SU-DHL-6 (cell line): ENCODE results near the gene CCNC.

Experiments used
- H2AFZ ChIP-seq: fragments of 200-600 bp; sonication (generic); 2 replicates; pipeline ENCODE4 v1.6.1; 2014; ENCODE audit warnings: low read depth, mild to moderate bottlenecking, moderate library complexity, mixed read lengths, antibody characterized with exemption, low read length; ENCODE audit not compliant: severe bottlenecking
- H3F3A ChIP-seq: fragments of 200-600 bp; shearing (Covaris generic); 2 replicates; pipeline ENCODE4 v1.6.0; 2016; ENCODE audit warnings: antibody characterized with exemption, mild to moderate bottlenecking; ENCODE audit not compliant: insufficient read depth
- H3K27ac ChIP-seq: fragments of 200-600 bp; sonication (generic); 2 replicates; pipeline ENCODE4 v1.5.1; 2016; ENCODE audit warnings: low read depth, mild to moderate bottlenecking, low read length, moderate library complexity, mixed read lengths
- H3K27me3 ChIP-seq: fragments of 200-600 bp; sonication (generic), shearing (Covaris generic); 2 replicates; pipeline ENCODE4 v1.6.0; 2014; ENCODE audit warnings: mild to moderate bottlenecking, low read length
- H3K36me3 ChIP-seq: fragments of 200-600 bp; sonication (generic); 2 replicates; pipeline ENCODE4 v1.6.1; 2014; ENCODE audit warnings: mild to moderate bottlenecking, low read length, mixed read lengths
- H3K4me2 ChIP-seq: fragments of 300-600, 200-600 bp; shearing (Covaris generic), sonication (generic); 2 replicates; pipeline ENCODE4 v1.6.0; 2014; ENCODE audit warnings: low read length, low read depth, mild to moderate bottlenecking; ENCODE audit not compliant: poor library complexity, severe bottlenecking
- H3K4me3 ChIP-seq: fragments of 200-600 bp; sonication (generic); 2 replicates; pipeline ENCODE4 v1.5.1; 2014; ENCODE audit warnings: antibody characterized with exemption, low read length, mild to moderate bottlenecking, mixed read lengths; ENCODE audit not compliant: insufficient read depth, poor library complexity, severe bottlenecking
- H3K79me2 ChIP-seq: fragments of 200-600 bp; sonication (generic); 2 replicates; pipeline ENCODE4 v1.6.1; 2014; ENCODE audit warnings: mild to moderate bottlenecking, low read length, moderate library complexity; ENCODE audit not compliant: insufficient read depth
- H3K9ac ChIP-seq: fragments of 200-600 bp; sonication (generic); 2 replicates; pipeline ENCODE4 v1.7.0; 2014; ENCODE audit warnings: mild to moderate bottlenecking, low read length
- H3K9me2 ChIP-seq: fragments of 200-600 bp; sonication (generic); replicated peaks from 2 replicates; pipeline ENCODE4 v1.6.1; 2014; ENCODE audit warnings: low read length; ENCODE audit not compliant: insufficient read depth
- H3K9me3 ChIP-seq: fragments of 200-600 bp; sonication (generic); 2 replicates; pipeline ENCODE4 v1.6.1; 2014; ENCODE audit warnings: low read length, mixed read lengths; ENCODE audit not compliant: insufficient read depth
- H4K20me1 ChIP-seq: fragments of 200-600 bp; sonication (generic); 2 replicates; pipeline ENCODE4 v1.6.1; 2014; ENCODE audit warnings: low read depth, mild to moderate bottlenecking, antibody characterized with exemption, low read length, moderate library complexity, mixed read lengths
- EZH2phosphoT487 ChIP-seq: fragments of 200-600 bp; sonication (generic), shearing (Covaris generic); conservative IDR thresholded peaks from 2 replicates; pipeline ENCODE4 v1.6.1; 2018; ENCODE audit warnings: mild to moderate bottlenecking, antibody characterized with exemption, low read length, moderate library complexity, mixed read lengths
- TF ChIP-seq, protein P1 (sequence below): fragments of 200-600 bp; sonication (generic); IDR thresholded peaks from one replicate; pipeline ENCODE4 v1.5.1; 2017; ENCODE audit warnings: antibody characterized with exemption, mild to moderate bottlenecking, low read length, moderate library complexity; ENCODE audit not compliant: insufficient read depth, poor library complexity, severe bottlenecking

The CCNC gene

GRCh38 chr6:99547526-99547925, 20.9 kb downstream of the CCNC start:
- Histone ChIP-seq H2AFZ (no peak overlapping the region), H3K9me3 (no peaks in the 10 kb centered on the region), H3K36me3 (peaks cover 52% of the 10 kb centered on the region), H3F3A (peaks cover 21% of the 10 kb centered on the region; the same call in 1 of the 2 replicates), H3K79me2 (no peaks in the 10 kb centered on the region), H3K27me3 (no peaks in the 10 kb centered on the region), H3K4me3 (no peak overlapping the region), H4K20me1 (no peaks in the 10 kb centered on the region), H3K9me2 (no peaks in the 10 kb centered on the region), H3K4me2 (no peak overlapping the region), H3K9ac (no peak overlapping the region), H3K27ac (no peak overlapping the region)
- TF ChIP-seq, protein P1, sequence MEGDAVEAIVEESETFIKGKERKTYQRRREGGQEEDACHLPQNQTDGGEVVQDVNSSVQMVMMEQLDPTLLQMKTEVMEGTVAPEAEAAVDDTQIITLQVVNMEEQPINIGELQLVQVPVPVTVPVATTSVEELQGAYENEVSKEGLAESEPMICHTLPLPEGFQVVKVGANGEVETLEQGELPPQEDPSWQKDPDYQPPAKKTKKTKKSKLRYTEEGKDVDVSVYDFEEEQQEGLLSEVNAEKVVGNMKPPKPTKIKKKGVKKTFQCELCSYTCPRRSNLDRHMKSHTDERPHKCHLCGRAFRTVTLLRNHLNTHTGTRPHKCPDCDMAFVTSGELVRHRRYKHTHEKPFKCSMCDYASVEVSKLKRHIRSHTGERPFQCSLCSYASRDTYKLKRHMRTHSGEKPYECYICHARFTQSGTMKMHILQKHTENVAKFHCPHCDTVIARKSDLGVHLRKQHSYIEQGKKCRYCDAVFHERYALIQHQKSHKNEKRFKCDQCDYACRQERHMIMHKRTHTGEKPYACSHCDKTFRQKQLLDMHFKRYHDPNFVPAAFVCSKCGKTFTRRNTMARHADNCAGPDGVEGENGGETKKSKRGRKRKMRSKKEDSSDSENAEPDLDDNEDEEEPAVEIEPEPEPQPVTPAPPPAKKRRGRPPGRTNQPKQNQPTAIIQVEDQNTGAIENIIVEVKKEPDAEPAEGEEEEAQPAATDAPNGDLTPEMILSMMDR: no peak

DNA sequence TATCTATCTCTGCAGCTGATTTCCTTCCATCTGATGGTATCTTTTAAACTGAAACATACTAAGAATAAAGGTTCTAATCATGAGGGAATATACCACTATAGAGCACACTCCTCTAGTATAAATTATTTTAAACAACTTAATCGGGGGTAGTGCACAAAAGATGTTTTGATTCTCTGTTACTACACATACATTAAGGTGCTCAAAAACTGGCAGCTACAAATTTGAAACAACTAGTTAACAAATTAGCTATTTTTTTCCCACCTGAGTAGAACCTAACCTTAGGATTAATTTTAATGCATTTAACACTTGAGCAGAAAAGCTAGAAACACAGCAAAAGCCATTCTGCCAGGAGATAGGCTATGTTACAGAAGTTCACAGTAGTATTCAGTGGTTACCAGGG, 23.0 kb downstream of the CCNC start:
- H3K36me3 ChIP-seq: peaks cover 49% of the 10 kb centered on the region
- H2AFZ ChIP-seq: no peak overlapping the region
- no peak overlapping the region for H3K9ac ChIP-seq
- no peak overlapping the region for H3K4me3 ChIP-seq
- no peaks in the 10 kb centered on the region for H3K27me3 ChIP-seq
- H3F3A ChIP-seq: peaks cover 12% of the 10 kb centered on the region; the same call in 1 of the 2 replicates
- H3K9me2 ChIP-seq: no peaks in the 10 kb centered on the region
- no peaks in the 10 kb centered on the region for H3K79me2 ChIP-seq
- no peak overlapping the region for H3K27ac ChIP-seq
- TF ChIP-seq EZH2phosphoT487: no peak
- TF ChIP-seq, protein P1: no peak
- no peak overlapping the region for H3K4me2 ChIP-seq
- H3K9me3 ChIP-seq: no peaks in the 10 kb centered on the region
- H4K20me1 ChIP-seq: no peaks in the 10 kb centered on the region

GRCh38 chr6:99543968-99544367, 24.5 kb downstream of the CCNC start:
- peaks cover 12% of the 10 kb centered on the region; the same call in 1 of the 2 replicates for H3F3A ChIP-seq
- H3K4me3 ChIP-seq: no peak overlapping the region
- H3K27ac ChIP-seq: no peak overlapping the region
- no peak for TF ChIP-seq EZH2phosphoT487
- TF ChIP-seq, protein P1: no peak
- no peaks in the 10 kb centered on the region for H3K9me2 ChIP-seq
- H2AFZ ChIP-seq: no peak overlapping the region
- no peaks in the 10 kb centered on the region for H4K20me1 ChIP-seq
- no peaks in the 10 kb centered on the region for H3K9me3 ChIP-seq
- H3K36me3 ChIP-seq: peaks cover 45% of the 10 kb centered on the region
- no peaks in the 10 kb centered on the region for H3K27me3 ChIP-seq
- H3K9ac ChIP-seq: no peak overlapping the region
- no peaks in the 10 kb centered on the region for H3K79me2 ChIP-seq
- no peak overlapping the region for H3K4me2 ChIP-seq

DNA sequence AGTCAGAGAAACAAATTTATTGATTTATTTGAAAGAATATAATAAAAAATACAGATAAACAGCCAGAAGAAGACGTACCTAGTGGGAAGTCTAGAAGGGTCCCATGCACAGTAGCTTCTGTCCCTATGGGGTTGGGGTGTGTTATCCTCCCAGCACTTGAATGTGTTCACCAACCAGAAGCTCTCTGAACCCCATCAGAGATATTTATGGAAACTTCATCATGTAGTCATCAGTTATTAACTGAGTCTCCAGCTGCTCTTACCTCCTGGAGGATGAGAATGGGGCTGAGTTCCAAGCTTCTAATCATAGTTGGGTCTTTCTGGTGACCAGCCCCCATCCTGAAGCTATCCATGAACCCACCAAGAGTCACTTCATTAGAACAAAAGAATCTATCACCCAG, 37.8 kb downstream of the CCNC start:
- Histone ChIP-seq H3F3A (no peaks in the 10 kb centered on the region), H3K79me2 (no peaks in the 10 kb centered on the region), H3K9ac (no peak overlapping the region), H3K4me3 (no peak overlapping the region), H3K36me3 (peaks cover 6% of the 10 kb centered on the region), H3K4me2 (no peak overlapping the region), H3K9me3 (no peaks in the 10 kb centered on the region), H3K9me2 (no peaks in the 10 kb centered on the region), H3K27me3 (no peaks in the 10 kb centered on the region), H4K20me1 (no peaks in the 10 kb centered on the region; the same call in 1 of the 2 replicates), H3K27ac (no peak overlapping the region), H2AFZ (no peak overlapping the region)
- TF ChIP-seq EZH2phosphoT487: no peak
- TF ChIP-seq, protein P1: no peak
